GM04503 (cell line): Measurements from ENCODE around the gene THBS3.
"Not testable (repeated sequence)": the region's sequence is repeated elsewhere in the genome, so short reads cannot be mapped to it uniquely, and the experiment has no call there.

Experiments used
- DNase-seq: peaks from one replicate; pipeline ENCODE4 v3.0.0-alpha.2; 2012; ENCODE audit warnings: low read depth

Gene THBS3

GRCh38 chr1:155173478-155174323 is 34.0 kb downstream of the THBS3 start, which contains the start of gene TRIM46:
Gene TRIM46, plus strand, starts transcription at chr1:155173849. Its CDS starts 118 bp downstream, at chr1:155173967.
- no peak for DNase-seq

GRCh38 chr1:155172732-155173477 is 34.8 kb downstream of the THBS3 start, which contains the start of gene KRTCAP2:
Gene KRTCAP2, minus strand, starts transcription at chr1:155173304. Its CDS starts 80 bp downstream, at chr1:155173224.
- peak; percentile 71 for DNase-seq

GRCh38 chr1:155171836-155172731 is 35.6 kb downstream of the THBS3 start:
- DNase-seq: no peak

GRCh38 chr1:155170806-155171205 is 36.9 kb downstream of the THBS3 start:
- no peak for DNase-seq

GRCh38 chr1:155170101-155170785 is 37.5 kb downstream of the THBS3 start:
- no peak for DNase-seq

GRCh38 chr1:155169541-155169940 is 38.2 kb downstream of the THBS3 start:
- no peak for DNase-seq

GRCh38 chr1:155168456-155169210 is 39.1 kb downstream of the THBS3 start:
- no peak for DNase-seq

GRCh38 chr1:155168105-155168445 is 39.6 kb downstream of the THBS3 start:
- DNase-seq: not testable (repeated sequence)

- DNase-seq: peak; percentile 18
Observed at GRCh38 chr1:155167166-155168104, 40.3 kb downstream of the THBS3 start.

- no peak for DNase-seq
Observed at GRCh38 chr1:155166471-155167165, 41.1 kb downstream of the THBS3 start.

- no peak for DNase-seq
Observed at GRCh38 chr1:155166051-155166470, 41.6 kb downstream of the THBS3 start.

- not testable (repeated sequence) for DNase-seq
Observed at GRCh38 chr1:155164625-155165024, 43.1 kb downstream of the THBS3 start.

- DNase-seq: not testable (repeated sequence)
Observed at GRCh38 chr1:155163785-155164184, 43.9 kb downstream of the THBS3 start.

GRCh38 chr1:155162631-155163030 is 45.1 kb downstream of the THBS3 start:
- not testable (repeated sequence) for DNase-seq

- DNase-seq: no peak
Observed at GRCh38 chr1:155160128-155160527, 47.6 kb downstream of the THBS3 start.

- DNase-seq: no peak
Observed at GRCh38 chr1:155158991-155159390, 48.7 kb downstream of the THBS3 start.

- DNase-seq: not testable (repeated sequence)
Observed at GRCh38 chr1:155155996-155156643, 51.6 kb downstream of the THBS3 start.
